Stimulated activated CD4-positive, alpha-beta T cell treated with anti-CD3 and anti-CD28 coated beads, TNF-alpha, amount 100 ng/mL, for 48 hours (primary cell): ENCODE measurements around the gene PLA2G12B.
A peak's percentile ranks its signal among the peaks of the same experiment; 100 is the strongest.

ENCODE experiments used
- DNase-seq, 3 donors: peaks; one replicate each; pipeline ENCODE4 v3.0.0-alpha.2; 2020; ENCODE audit warnings: low read depth in 3 of 3

PLA2G12B gene

GRCh38 chr10:72890086-72890485 lies 64.5 kb downstream of the PLA2G12B start:
- no peak for DNase-seq

DNA sequence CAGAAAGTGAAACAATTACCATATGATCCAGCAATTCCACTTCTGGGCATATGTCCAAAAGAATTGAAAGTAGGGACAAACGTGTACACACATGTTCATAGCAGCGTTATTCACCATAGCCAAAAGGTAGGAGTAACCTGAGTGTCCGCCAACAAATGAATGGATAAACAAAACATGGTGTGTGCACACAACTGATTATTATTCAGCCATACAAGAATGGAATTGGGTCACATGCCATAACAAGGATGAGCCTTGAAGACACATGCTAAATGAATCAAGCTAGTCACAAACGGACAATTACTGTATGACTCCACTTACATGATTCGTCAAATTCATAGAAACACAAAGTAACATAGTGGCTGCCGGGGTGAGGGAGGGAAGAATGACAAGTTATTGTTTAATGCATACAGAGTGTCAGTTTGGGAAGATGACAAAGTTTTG lies 65.2 kb downstream of the PLA2G12B start:
- no peak for DNase-seq

- DNase-seq: no peak
Observed at GRCh38 chr10:72888151-72888638, 66.4 kb downstream of the PLA2G12B start.

DNA sequence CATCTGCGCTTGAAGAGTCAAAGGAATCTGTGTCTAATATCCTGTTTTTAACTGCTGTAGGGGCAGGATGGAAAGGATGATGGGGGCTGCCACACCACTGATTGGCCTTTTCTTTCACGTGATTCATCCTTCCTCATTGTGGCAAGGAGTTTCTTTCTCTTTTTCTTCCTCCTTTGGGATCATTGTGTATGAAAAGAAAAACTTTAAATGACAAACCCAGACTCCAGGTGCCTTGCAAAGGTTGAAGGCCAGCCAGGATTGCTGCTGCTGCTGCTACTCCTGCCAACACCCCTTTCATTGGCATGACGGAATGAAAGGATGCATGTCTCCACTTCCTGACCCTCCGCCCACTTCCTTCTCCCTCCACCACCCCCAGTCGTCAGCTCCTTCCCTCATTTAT lies 67.6 kb downstream of the PLA2G12B start:
- peak in 1 of 3 donors; percentile 2 for DNase-seq

- DNase-seq: no peak
Observed at GRCh38 chr10:72886621-72887020, 68.0 kb downstream of the PLA2G12B start.

- DNase-seq: no peak
Observed at GRCh38 chr10:72885953-72886352, 68.7 kb downstream of the PLA2G12B start.
